Activated CD8-positive, alpha-beta memory T cell treated with anti-CD3 and anti-CD28 coated beads for 24 hours (primary cell): ENCODE data around the gene RARRES1.

Source experiments
- DNase-seq: peaks from one replicate; pipeline ENCODE4 v3.0.0-alpha.2; 2020

The RARRES1 gene

DNA sequence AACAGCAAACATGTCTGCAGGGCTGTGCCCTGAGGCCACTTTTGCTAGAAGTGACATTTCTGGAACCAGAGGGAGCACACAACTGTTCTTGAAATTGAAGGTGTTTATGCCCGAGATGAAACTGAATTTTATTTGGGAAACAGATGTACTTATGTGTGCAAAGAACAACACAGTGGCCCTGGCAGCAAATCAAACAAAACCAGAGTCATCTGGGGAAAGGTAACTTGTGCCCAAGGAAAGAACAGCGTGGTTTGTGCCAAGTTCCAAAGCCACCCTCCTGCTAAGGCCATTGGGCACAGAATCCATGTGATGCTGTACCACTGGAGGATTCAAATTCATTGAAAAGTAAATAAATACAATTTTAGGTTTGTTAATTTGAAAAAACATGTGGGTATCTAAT is 31.2 kb upstream of the RARRES1 start:
- DNase-seq = no peak

DNA sequence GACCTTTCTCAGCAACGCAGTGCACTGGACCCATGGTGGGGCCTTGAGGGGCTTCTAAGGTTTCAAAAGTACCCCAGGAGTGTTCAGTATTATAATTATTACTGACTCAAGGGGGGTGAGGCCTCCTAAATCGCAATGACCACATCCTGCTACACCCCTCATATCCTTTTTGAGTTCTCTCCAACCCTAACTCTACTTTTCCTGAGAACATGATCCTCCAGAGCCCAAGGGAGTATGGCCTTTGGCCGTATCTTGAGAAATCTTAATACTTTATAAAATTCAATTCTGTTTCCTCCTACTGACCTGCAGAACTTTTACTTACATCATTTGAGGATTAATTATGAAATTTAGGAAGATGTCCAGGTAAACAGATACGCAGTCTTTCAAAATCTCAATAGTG is 30.4 kb upstream of the RARRES1 start:
- no peak for DNase-seq

DNA sequence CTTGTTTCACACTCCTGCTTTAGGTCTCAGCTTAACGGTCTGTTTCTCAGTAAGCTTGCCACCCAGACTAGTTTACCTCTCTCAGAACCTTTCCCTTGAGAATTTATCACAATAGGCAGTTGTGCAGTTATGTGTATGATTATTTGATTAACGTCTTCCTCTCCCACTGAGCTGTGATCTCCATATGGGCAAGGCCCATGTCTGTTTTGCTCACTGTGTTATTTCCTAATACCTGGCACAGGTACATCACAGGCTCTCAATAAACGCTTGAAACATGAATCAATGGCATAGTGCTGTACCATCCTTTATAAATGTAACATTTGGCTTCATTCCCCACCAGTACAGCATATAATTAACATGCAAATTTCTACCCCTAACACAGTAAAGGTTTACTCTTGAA is 29.1 kb upstream of the RARRES1 start:
- DNase-seq = no peak

DNA sequence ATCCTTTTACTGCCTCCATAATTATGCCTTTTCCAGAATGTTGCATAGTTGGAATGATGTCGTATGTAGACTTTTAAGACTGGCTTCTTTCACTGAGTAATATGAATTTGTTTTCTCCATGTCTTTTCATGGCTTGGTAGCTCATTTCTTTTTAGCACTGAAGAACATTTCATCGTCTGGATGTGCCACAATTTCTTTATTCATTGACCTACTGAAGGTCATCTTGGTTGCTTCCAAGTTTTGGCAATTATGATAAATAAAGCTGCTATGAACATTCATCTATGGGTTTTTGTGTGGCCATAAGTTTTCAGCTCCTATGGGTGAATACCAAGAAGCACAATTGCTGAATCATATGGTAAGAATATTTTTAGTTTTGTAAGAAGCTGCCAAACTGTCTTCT is 23.2 kb upstream of the RARRES1 start:
- no peak for DNase-seq

DNA sequence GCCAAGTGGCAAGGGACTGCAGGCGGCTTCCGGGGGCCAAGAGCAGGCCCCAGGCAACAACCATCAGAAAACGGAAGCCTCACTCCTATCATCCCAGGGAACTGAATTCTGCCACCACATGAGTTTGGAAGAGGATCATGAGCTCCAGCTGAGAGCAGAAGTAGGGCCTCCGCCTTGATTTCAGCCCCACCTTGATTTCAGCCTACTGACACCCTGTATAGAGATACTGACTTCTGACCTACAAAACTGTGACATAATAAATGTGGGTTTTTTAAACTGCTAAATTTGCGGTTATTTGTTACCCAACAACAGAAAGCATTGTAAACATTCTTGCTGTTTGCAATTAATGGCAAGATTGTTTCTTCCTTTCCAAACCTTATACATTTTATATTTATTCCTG is 21.6 kb upstream of the RARRES1 start:
- DNase-seq = no peak

DNA sequence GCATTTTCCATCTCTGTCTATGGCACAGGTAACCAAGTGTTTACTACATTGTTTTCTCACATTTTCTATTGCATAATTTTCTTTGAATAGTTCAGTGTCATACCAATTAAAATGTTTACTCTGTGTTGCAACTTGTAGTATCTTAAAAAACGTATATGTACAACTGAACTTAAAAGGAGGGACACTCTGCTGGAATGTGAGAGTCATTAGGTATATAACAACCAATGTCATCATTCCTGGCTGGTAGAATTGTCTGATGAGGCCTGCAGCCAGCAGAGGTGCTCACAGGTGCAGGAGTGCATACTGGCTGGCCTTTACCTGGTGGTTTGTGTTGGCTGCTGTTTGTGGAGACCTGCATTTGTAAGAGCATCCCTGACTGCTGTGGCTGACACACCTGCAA is 19.1 kb upstream of the RARRES1 start:
- no peak for DNase-seq

DNA sequence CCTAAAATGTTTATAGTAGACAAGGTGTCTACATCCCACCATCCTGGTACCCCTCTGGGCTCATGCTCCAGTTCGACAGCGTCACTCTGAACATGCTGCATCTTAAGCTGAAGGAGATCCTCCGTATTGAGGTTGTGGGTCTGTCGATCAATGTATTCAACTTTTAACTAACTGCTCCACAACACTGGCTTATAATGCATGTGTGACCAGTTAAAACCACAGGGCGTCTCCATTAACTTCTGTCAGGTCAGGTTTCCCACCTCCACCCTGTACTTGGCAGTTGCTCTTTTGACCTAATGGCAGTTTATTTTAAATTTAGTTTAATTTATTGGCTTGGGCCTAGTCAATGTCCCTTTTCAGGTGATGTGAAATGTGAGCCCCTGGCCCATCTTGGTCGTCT is 17.8 kb upstream of the RARRES1 start:
- no peak for DNase-seq

DNA sequence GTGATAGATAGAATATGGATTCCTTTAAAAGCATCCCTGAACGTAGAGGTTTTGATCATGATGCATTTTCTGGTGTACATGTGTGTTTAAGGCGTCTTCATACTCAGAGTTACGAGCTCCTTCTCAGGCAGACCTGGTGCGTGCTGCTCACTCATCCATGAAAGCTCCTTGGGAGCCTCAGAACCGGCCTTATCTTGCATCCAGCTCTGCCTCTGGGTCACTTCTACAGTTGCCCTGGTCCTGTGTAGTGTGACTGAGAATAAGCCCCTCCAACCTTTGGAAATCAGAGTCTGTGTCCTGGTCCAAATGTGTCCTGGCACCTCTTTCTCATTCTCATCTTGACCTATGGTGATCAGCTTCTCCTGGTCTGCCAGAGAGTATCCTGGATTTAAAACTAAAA is 17.3 kb upstream of the RARRES1 start:
- DNase-seq = no peak

DNA sequence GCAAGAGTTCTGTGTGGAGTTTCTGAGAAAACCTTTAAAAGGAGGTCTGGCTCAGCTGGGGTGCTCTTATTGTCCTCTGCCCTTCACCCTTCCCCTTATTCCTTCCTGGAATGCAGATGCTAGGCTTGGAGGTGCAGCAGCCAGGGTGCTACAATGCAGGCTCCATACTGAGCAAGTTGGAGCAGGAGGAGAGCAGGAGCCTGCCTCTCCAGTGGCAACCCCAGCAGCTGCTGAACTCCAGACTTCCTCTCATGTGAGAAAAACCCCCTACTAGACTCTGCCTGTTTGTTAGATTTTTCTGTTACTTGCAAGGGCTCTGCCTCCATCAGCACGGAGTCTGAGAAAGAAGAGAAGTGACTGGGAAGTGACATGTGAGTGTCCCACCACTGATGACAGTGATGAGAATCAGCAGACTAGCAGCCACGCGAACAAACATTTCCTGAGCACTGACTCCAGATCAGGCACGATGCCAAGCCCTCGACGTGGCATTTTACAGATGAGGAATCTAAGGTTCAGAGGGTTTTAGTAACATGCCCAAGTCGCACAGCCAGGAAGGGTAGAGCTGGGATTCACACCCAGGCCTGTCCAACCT is 16.1 kb upstream of the RARRES1 start:
- no peak for DNase-seq

DNA sequence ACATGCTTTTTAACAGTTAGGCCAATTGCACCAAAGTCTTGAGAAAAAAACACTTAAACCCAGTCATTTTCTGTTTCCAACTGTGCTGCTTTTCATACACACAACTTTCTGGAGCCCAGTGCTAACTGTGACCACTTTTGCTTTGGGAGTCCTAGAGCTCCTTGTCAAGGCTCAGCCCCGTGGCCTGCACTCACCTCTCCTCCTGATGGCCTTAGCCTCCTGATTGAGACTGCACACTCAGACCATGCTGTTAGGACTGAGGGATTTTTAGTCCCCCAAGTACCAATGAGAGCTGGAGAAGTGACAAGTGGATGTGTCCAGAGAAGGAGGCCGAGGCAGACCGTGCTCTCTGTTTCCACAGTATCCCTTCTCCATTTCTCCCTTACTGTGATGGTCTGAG is 15.2 kb upstream of the RARRES1 start:
- DNase-seq = no peak

DNA sequence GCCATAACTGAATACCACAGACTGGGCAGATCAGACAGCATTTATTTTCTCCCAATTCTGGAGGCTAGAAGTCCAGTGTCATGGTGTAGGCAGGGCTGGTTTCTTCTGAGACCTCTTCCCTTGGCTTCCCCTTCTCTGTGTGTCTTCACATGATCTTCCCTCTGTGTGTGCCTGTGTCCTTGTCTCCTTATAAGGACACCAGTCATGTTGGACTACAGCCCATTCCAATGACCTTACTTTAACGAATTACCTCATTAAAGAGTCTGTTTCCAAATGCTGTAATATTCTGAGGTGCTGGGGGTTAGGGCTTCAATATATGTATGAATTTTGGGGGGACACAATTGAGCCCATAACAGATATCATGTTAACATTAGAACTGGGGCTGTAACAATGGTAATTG is 13.3 kb upstream of the RARRES1 start:
- no peak for DNase-seq

DNA sequence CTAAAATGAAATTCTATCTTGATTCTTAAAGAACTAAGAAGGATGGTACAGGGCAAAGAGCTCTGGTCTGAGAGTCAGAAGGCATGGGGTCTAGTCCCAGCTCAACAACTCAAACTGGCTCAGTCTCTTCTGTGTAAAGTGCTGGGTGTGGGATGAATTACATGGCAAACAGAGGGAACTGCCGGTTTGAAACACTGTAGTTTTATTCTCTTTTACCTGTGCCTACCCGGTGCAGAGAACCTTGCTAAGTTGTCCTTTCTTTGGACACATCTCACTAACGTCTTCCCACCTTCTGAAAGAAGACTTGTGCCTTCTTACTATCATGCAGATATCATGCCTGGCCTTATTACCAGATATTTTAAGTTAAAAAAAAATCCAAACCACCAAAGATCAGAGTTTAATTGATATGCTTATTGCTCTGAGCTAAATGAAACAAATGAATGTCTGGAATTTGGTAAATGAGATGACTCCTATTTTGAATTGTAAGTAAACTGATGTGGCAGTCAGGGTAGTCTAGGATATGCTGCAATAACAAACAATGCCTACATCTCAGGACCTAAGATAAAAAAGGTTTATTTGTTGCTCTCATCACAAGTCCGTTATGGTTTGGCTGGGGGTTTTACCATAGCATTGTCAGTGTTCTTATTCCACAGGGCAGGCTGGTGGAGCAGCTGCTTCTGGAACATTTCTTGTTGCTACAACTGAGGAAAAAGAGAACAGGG is 12.5 kb upstream of the RARRES1 start:
- DNase-seq = no peak

DNA sequence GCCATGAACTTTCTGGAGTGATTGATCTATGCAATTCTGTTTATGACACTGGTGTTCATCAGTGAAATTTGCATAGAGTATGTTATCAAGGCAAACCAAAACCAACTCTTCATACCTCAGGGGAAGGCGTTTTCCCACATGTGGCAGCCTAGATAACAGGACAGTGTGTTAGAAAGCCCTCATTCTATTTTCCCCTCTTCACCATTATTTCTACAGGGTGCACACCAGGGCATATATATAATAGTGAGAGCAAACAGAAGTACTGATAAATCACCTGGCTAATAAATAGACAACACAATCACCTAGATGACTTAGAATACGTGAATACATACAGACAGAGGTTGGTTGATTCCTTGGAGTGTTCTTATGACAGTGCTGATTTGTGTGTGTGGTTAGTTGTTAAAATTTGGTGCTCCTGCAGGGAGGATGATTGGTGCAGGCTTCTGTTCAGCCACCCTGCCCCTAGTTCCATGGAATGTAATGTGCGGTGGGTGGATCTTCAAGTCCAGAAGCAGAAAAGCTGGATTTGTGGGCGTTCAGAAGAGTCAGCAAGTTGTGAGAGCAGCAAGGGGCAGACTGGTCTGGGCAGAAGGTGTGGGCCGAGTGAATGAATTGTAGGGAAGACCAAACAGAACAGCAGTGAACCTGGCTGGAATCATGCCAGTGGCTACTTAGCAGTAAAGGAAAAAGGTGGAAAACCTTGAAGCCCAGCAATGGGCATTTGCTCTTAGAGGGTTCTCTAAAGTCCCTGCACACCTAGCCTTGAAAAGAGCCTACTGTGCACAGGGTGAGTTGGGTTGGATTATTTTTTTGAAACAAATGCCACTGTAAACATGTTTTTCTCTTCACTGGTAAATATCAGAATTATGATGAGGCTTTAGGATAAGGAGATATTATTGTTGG is 11.7 kb upstream of the RARRES1 start:
- DNase-seq = no peak

DNA sequence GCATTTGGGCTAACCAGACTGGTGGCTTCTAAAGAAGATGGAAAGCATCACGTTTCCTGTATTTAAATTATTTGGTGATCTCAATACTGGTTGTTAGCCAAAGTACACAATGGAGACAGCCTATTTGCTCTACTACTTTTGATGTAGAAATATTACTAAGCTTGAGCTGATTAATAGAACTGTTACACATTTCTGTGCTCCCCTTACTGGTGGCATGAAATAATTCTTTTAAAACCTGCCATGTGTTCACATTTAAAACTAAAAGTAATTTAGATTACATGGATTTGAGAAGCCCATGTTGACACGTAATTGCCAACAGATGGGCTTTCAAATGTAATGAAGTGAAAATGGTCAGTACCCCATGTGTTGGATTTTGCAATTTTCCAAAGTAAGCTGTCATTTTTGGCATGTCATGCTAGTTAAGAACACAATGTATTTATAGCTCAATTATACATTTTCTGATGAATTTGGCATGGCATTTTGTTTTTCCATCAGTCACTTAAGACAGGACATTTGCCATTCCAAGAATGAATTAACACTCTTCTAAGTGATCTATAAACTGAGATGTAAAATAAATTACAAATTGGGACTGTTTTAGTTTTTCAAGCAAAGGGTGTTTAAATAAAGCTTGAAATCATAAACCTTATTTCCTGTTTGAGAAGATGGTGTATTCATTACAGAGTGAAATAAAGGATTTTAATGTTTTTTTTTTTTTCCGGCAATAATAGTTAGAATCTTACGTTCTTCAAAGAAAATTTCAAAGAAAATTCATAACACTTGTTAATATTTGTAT is 10.8 kb upstream of the RARRES1 start:
- DNase-seq = no peak

DNA sequence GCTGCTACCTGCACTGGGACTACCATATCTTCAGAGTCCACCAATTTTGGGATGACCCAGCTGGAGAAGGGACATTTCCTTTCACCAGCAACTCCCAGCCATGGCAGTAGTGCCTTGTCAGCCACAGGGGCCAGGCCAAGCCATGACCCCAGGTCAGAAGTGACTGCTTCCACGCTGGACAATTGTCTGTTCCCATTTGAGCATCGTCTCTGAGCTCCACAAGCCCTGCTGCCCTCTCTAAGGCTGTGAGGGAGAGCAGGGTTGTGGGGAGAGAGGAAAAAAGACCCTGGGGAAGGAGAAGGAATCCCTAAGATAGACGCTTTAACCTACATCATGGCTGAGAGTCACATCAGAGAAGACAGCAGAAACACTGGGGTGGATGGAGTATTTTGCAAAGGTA is 7.4 kb upstream of the RARRES1 start:
- no peak for DNase-seq

DNA sequence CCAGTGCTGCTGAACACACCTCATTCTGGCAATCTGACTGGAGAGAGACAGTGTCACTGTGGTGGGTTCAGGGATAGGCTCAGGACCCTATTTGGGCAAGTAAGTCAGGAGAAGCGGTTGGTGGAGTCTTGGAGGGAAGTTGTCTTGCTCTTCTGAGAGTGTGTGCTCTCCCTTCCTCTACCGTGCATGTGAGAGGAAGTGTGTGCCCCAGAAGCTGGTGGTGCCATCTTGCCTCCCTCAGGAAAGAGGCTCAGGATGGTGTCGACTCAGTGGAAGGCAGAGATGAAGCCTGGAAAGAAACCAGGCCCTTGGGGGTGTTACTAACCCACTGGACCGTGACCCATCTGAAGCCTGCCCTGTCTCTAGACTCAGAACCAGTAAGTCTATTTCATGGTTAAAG is 6.8 kb upstream of the RARRES1 start:
- DNase-seq = no peak

DNA sequence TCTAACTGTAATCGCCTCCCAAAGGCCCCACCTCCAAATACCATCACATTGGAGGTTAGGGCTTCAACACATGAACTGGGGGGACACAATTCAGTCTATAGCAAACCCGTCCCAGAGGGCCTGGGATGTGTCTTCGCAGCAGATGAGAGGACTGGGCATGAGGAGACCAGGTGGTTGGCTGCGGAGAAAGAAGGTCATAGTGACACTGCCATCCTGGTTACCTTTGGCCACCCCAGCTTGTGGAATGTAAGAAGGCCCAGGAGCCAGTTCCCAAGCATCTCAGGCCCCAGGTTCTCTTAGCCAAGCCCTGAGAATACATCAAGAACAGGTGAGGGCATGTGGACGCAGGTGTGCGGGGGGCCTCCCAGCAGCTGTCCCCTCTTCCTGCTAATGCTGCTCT is 6.4 kb upstream of the RARRES1 start:
- no peak for DNase-seq

DNA sequence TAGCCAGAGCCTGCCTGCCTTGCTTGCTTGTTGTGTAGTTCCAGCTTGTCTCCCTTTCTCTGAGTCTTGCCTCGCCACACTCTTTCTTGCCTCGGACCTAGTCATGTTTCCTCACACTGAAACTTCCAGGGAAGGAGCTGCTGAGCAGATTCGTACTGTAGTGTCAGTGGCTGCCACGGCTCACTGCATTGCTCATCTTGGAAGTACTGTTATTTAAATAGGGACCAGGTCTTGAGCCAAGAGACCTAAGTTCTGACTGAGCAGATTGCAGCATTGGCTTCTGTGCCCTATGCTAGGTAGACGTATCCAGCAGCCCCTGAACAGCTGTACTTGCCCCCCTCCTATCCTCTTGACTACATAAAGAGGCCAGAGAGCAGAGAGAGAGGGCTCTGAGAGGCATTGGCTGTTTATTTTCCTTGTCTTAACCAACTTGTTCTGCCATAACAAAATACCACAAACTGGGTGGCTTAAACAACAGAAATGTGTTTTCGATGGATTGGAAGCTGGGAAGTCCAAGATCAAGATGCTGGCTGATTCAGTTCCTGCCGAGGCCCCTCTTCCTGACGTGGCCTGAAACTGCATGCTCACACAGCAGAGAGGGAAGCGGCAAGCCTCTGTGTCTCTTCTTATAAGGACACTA is 5.8 kb upstream of the RARRES1 start:
- DNase-seq = no peak

DNA sequence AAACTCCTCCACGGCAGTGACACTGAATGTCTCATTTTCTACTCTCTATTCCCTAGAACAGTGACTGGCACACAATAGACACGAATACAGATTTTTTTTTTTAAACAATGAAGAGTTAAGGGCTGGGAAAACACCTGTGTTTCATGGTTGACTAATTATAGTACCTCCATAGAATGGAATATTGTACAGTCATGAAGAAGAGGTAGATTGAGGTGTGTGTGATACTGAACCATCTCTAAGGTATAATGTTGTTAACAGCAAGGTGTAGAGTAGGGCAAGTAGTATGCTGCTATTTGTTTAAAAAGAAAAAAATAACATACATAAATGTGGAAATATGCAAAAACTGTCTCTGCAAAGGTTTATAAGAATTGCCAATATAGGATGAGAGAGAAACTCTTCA is 5.2 kb upstream of the RARRES1 start:
- DNase-seq = no peak

DNA sequence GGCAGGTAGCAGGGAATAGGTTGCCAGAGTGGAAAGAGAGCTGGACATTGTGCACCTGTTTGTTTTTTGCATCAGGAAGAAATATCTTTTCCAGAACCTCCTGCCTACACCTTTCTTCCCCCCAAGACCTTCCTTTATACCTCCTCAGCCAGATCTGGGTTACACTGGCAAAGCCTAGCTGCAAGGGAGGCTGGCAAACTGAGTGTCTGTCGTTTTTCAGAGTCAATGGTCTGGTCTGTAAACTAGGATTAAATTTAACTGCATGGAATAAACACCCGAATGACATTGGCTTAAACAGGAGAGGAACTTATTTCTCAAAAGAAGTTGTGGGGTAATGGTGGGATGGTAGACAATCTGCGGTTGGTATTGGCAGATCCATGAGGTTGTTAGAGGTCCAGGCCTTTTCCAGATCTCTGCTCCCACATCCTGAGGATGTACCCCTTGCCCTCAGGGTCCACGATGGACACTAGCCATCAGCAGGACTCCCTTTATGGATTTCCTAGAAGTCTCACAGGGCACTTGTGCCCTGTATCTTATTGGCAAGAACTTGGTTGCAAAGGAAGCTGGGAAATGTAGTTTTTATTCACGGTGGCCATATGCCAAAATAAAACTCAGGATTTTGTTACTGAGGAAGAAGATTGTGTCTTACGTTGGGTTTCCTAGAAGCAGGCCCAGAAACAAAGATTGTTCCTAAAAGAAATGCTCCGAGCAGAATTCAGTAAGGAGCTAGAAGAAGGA is 3.2 kb upstream of the RARRES1 start:
- DNase-seq = no peak

DNA sequence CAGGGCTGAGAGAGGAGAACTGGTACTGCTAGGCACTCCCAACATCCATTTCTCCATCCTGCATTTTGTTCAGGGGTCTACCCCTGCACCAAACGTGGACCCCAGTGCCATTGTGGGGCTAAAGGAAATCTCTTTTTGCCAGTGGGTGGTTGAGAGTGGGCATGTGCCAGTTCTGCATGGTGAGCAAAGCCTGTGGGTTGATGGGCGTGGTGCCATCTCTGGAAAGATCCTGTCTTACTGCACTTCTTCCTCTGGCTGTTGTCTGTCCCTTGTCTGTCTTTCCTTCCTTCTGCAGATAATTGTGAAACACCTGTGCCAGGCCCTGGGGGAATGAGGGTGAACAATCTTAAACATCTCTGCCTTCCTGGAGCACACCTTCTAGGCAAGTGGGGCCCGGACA is 1.4 kb upstream of the RARRES1 start:
- DNase-seq = no peak

DNA sequence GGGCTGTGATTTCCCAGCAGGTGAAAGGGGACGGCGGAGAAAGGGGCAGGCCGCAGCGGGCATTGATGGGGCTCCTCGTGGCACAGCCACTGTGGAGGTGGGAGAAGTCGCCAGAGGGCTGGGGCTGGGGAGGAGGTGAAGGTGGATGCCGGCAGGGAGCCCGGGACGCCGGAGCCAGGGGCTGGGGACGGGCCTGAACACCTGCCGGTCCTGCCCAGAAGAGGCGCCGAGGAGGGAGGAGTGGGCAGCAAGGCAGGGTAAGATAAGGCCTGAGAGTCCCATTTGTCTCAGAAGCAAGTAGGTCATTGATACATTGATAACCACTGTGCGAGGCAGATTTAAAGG is 571 bp upstream of the RARRES1 start:
- no peak for DNase-seq
